ENCODE data around the gene RASGRP2. TPM values are rescaled to one million over a fixed set of nuclear protein-coding genes. Genes with fewer than 3 reads are reported as not detected.
A peak's percentile ranks its signal among the peaks of the same experiment; 100 is the strongest.

RASGRP2 gene
- total RNA-seq, 2 donors from 2014 or later: 18.8 to 27.9 TPM

- H3K27ac Mint-ChIP-seq: peak overlapping the region; percentile 6
- H3K36me3 Mint-ChIP-seq (ENCODE audit: insufficient read depth in 2 of 2): peaks cover 20 to 54% of the 10 kb centered on the region in 2 donors
- H3K4me1 Mint-ChIP-seq (ENCODE audit: low read depth): peaks cover 91% of the 10 kb centered on the region
- no peaks in the 10 kb centered on the region for H3K27me3 Mint-ChIP-seq (ENCODE audit: low read depth)
- peak overlapping the region in 1 of 2 donors; percentile 20 for H3K4me3 Mint-ChIP-seq
- DNase-seq: no peak
- ATAC-seq (replicated peaks in 1 of 2): no peak
- H3K9me3 Mint-ChIP-seq: no peaks in the 10 kb centered on the region
Observed at GRCh38 chr11:64765851-64766665, 22.1 kb upstream of the RASGRP2 start.

GRCh38 chr11:64765291-64765850 is 21.4 kb upstream of the RASGRP2 start:
- Mint-ChIP-seq H3K4me3 (peak overlapping the region; percentile 78 to 83), H3K27ac (peak overlapping the region; percentile 85), H3K9me3 (no peaks in the 10 kb centered on the region), H3K36me3 (ENCODE audit: insufficient read depth in 2 of 2) (peaks cover 17 to 47% of the 10 kb centered on the region in 2 donors), H3K4me1 (ENCODE audit: low read depth) (peaks cover 90% of the 10 kb centered on the region), H3K27me3 (ENCODE audit: low read depth) (no peaks in the 10 kb centered on the region)
- DNase-seq: no peak
- no peak for ATAC-seq (replicated peaks in 1 of 2)

- Mint-ChIP-seq H3K27ac (peak overlapping the region; percentile 85), H3K4me3 (peak overlapping the region; percentile 78 to 83), H3K27me3 (ENCODE audit: low read depth) (no peaks in the 10 kb centered on the region), H3K9me3 (no peaks in the 10 kb centered on the region), H3K4me1 (ENCODE audit: low read depth) (peaks cover 86% of the 10 kb centered on the region), H3K36me3 (ENCODE audit: insufficient read depth in 2 of 2) (peaks cover 14 to 44% of the 10 kb centered on the region in 2 donors)
- DNase-seq (no peak), ATAC-seq (replicated peaks in 1 of 2) (no peak)
Observed at GRCh38 chr11:64764753-64765152, 20.8 kb upstream of the RASGRP2 start.

GRCh38 chr11:64764040-64764611 is 20.2 kb upstream of the RASGRP2 start:
- H3K4me1 Mint-ChIP-seq (ENCODE audit: low read depth): peaks cover 80% of the 10 kb centered on the region
- H3K4me3 Mint-ChIP-seq: peak overlapping the region; percentile 78 to 83
- no peaks in the 10 kb centered on the region for H3K9me3 Mint-ChIP-seq
- DNase-seq: peak; percentile 40 to 44
- H3K27ac Mint-ChIP-seq: peak overlapping the region; percentile 85
- H3K36me3 Mint-ChIP-seq (ENCODE audit: insufficient read depth in 2 of 2): peaks cover 11 to 38% of the 10 kb centered on the region in 2 donors
- no peaks in the 10 kb centered on the region for H3K27me3 Mint-ChIP-seq (ENCODE audit: low read depth)
- peak; percentile 28 for ATAC-seq (replicated peaks in 1 of 2)

- Mint-ChIP-seq H3K36me3 (ENCODE audit: insufficient read depth in 2 of 2) (peaks cover 11 to 34% of the 10 kb centered on the region in 2 donors), H3K9me3 (no peaks in the 10 kb centered on the region), H3K27ac (peak overlapping the region; percentile 85), H3K27me3 (ENCODE audit: low read depth) (no peaks in the 10 kb centered on the region), H3K4me3 (peak overlapping the region; percentile 78 to 83), H3K4me1 (ENCODE audit: low read depth) (peaks cover 76% of the 10 kb centered on the region)
- ATAC-seq (replicated peaks in 1 of 2): peak in 1 of 2 donors; percentile 2
- DNase-seq: peak in 1 of 2 donors; percentile 2
Observed at GRCh38 chr11:64763526-64764039, 19.6 kb upstream of the RASGRP2 start.

- peak in 1 of 2 donors; percentile 8 for ATAC-seq (replicated peaks in 1 of 2)
- peak overlapping the region; percentile 78 to 83 for H3K4me3 Mint-ChIP-seq
- no peaks in the 10 kb centered on the region for H3K27me3 Mint-ChIP-seq (ENCODE audit: low read depth)
Observed at GRCh38 chr11:64762674-64763525, 19.0 kb upstream of the RASGRP2 start.

GRCh38 chr11:64762277-64762673 is 18.3 kb upstream of the RASGRP2 start:
- H3K4me1 Mint-ChIP-seq (ENCODE audit: low read depth): peaks cover 63% of the 10 kb centered on the region
- H3K4me3 Mint-ChIP-seq: no peak overlapping the region
- ATAC-seq (replicated peaks in 1 of 2) (no peak), DNase-seq (no peak)
- no peaks in the 10 kb centered on the region for H3K27me3 Mint-ChIP-seq (ENCODE audit: low read depth)
- peaks cover 6 to 21% of the 10 kb centered on the region in 2 donors for H3K36me3 Mint-ChIP-seq (ENCODE audit: insufficient read depth in 2 of 2)
- no peaks in the 10 kb centered on the region for H3K9me3 Mint-ChIP-seq
- H3K27ac Mint-ChIP-seq: peak overlapping the region; percentile 49

More at GRCh38 chr11:64762674-64763525, 19.0 kb upstream of the RASGRP2 start:
- Mint-ChIP-seq H3K27ac (peak overlapping the region; percentile 49), H3K4me1 (ENCODE audit: low read depth) (peaks cover 69% of the 10 kb centered on the region), H3K9me3 (no peaks in the 10 kb centered on the region), H3K36me3 (ENCODE audit: insufficient read depth in 2 of 2) (peaks cover 10 to 27% of the 10 kb centered on the region in 2 donors)
- DNase-seq: peak in 1 of 2 donors; percentile 6

- H3K27me3 Mint-ChIP-seq (ENCODE audit: low read depth): no peaks in the 10 kb centered on the region
- peaks cover 52% of the 10 kb centered on the region for H3K4me1 Mint-ChIP-seq (ENCODE audit: low read depth)
- DNase-seq: peak in 1 of 2 donors; percentile 2
- ATAC-seq (replicated peaks in 1 of 2): no peak
- H3K9me3 Mint-ChIP-seq: no peaks in the 10 kb centered on the region
- no peak overlapping the region for H3K4me3 Mint-ChIP-seq
- peaks cover 5 to 15% of the 10 kb centered on the region in 2 donors for H3K36me3 Mint-ChIP-seq (ENCODE audit: insufficient read depth in 2 of 2)
- H3K27ac Mint-ChIP-seq: peak overlapping the region; percentile 53
Observed at GRCh38 chr11:64760759-64761420, 16.9 kb upstream of the RASGRP2 start.

GRCh38 chr11:64759722-64760719 is 16.1 kb upstream of the RASGRP2 start, which contains the start of gene PYGM:
Gene PYGM, minus strand, starts transcription at chr11:64759974. Its CDS starts 76 bp downstream, at chr11:64759898.
- Mint-ChIP-seq H3K9me3 (no peaks in the 10 kb centered on the region), H3K4me1 (ENCODE audit: low read depth) (peaks cover 45% of the 10 kb centered on the region), H3K27ac (peak within 1 kb of the TSS; percentile 53), H3K36me3 (ENCODE audit: insufficient read depth in 2 of 2) (peaks cover 4 to 12% of the 10 kb centered on the region in 2 donors), H3K27me3 (ENCODE audit: low read depth) (no peaks in the 10 kb centered on the region), H3K4me3 (peak within 1 kb of the TSS in 1 of 2 donors; percentile 20)
- DNase-seq (no peak), ATAC-seq (replicated peaks in 1 of 2) (peak; percentile 6 to 11)

GRCh38 chr11:64759131-64759721 is 15.3 kb upstream of the RASGRP2 start:
- Mint-ChIP-seq H3K36me3 (ENCODE audit: insufficient read depth in 2 of 2) (peaks cover 0 to 5% of the 10 kb centered on the region in 2 donors), H3K4me1 (ENCODE audit: low read depth) (peaks cover 37% of the 10 kb centered on the region), H3K27ac (no peak overlapping the region)

More at GRCh38 chr11:64759131-64759721, 15.3 kb upstream of the RASGRP2 start:
- H3K9me3 Mint-ChIP-seq: no peaks in the 10 kb centered on the region
- DNase-seq (no peak), ATAC-seq (replicated peaks in 1 of 2) (no peak)
- H3K4me3 Mint-ChIP-seq: no peak overlapping the region
- no peaks in the 10 kb centered on the region for H3K27me3 Mint-ChIP-seq (ENCODE audit: low read depth)
